ENCODE data around the gene RNU1-1. TPM values are rescaled to one million over a fixed set of nuclear protein-coding genes. Genes with fewer than 3 reads are reported as not detected.
"Not testable (repeated sequence)": the region's sequence is repeated elsewhere in the genome, so short reads cannot be mapped to it uniquely, and the experiment has no call there.

Gene RNU1-1
- total RNA-seq, 4 donors from 2014 or later = under 0.01 TPM; not detected in 1

GRCh38 chr1:16500975-16501374, 13.1 kb downstream of the RNU1-1 start:
- H3K9me3 ChIP-seq; intact Hi-C loops (cut with DNase I; ENCODE audit: low total_unique reads); H3K27ac ChIP-seq; H3K4me3 ChIP-seq; H3K27me3 ChIP-seq; DNase-seq; H3K36me3 ChIP-seq; in situ Hi-C loops (cut with MboI; ENCODE audit: low pct_ligation_motif_present in 1 of 4, low pct_unique_long_range_greater_than_20kb in 1 of 4, low sequenced_read_pairs in 3 of 4): not testable (repeated sequence)
- WGBS, 2 donors (ENCODE audit: low coverage in 1 of 2) = 77 to 80% methylated on average over 1 to 5 of the region's 5 CpGs
- H3K4me1 ChIP-seq = peaks cover 0 to 21% (median 14%) of the 10 kb centered on the region in 4 donors

GRCh38 chr1:16500466-16500865, 13.6 kb downstream of the RNU1-1 start:
- 83% methylated on average over 11 of the region's 11 CpGs; no CpG with 5 or more reads in 1 of the 2 donors for whole genome bisulfite sequencing, 2 donors (ENCODE audit: low coverage in 1 of 2)
- not testable (repeated sequence) for H3K4me3 ChIP-seq

GRCh38 chr1:16498573-16499413, 15.3 kb downstream of the RNU1-1 start:
- in situ Hi-C loops (cut with MboI; ENCODE audit: low pct_ligation_motif_present in 1 of 4, low pct_unique_long_range_greater_than_20kb in 1 of 4, low sequenced_read_pairs in 3 of 4) (no loop called here), intact Hi-C loops (cut with DNase I; ENCODE audit: low total_unique reads) (no loop called here)
- H3K27me3 ChIP-seq = no peaks in the 10 kb centered on the region
- peak overlapping the region; percentile 73 to 85 (median 82) for H3K27ac ChIP-seq
- no peaks in the 10 kb centered on the region for H3K36me3 ChIP-seq
- no peaks in the 10 kb centered on the region for H3K9me3 ChIP-seq
- peaks cover 0 to 21% (median 14%) of the 10 kb centered on the region in 4 donors for H3K4me1 ChIP-seq
- TF ChIP-seq POLR2A (IDR thresholded peaks at IDR 0.05) (no peak), POLR2AphosphoS5 (IDR thresholded peaks at IDR 0.05) (peak in 2 of 3 donors; percentile 30 to 50), EP300 (IDR thresholded peaks at IDR 0.05; ENCODE audit: low read depth) (no peak)
- DNase-seq = peak; percentile 93
- WGBS, 2 donors (ENCODE audit: low coverage in 1 of 2) = 3% methylated on average over 48 of the region's 108 CpGs; no CpG with 5 or more reads in 1 of the 2 donors
- peak overlapping the region; percentile 56 to 87 (median 77) for H3K4me3 ChIP-seq

More at GRCh38 chr1:16500466-16500865, 13.6 kb downstream of the RNU1-1 start:
- H3K9me3 ChIP-seq; DNase-seq; intact Hi-C loops (cut with DNase I; ENCODE audit: low total_unique reads); H3K27ac ChIP-seq; H3K27me3 ChIP-seq; H3K36me3 ChIP-seq; in situ Hi-C loops (cut with MboI; ENCODE audit: low pct_ligation_motif_present in 1 of 4, low pct_unique_long_range_greater_than_20kb in 1 of 4, low sequenced_read_pairs in 3 of 4): not testable (repeated sequence)
- H3K4me1 ChIP-seq = peaks cover 0 to 21% (median 14%) of the 10 kb centered on the region in 4 donors

- intact Hi-C loops (cut with DNase I; ENCODE audit: low total_unique reads); DNase-seq; in situ Hi-C loops (cut with MboI; ENCODE audit: low pct_ligation_motif_present in 1 of 4, low pct_unique_long_range_greater_than_20kb in 1 of 4, low sequenced_read_pairs in 3 of 4); H3K36me3 ChIP-seq; H3K27me3 ChIP-seq; H3K9me3 ChIP-seq: not testable (repeated sequence)
- peak overlapping the region; percentile 73 to 85 (median 82) for H3K27ac ChIP-seq
- H3K4me1 ChIP-seq = peaks cover 0 to 21% (median 14%) of the 10 kb centered on the region in 4 donors
- peak overlapping the region in 3 of 4 donors; percentile 74 to 87 (median 80) for H3K4me3 ChIP-seq
- 50% methylated on average over 10 of the region's 10 CpGs; no CpG with 5 or more reads in 1 of the 2 donors for WGBS, 2 donors (ENCODE audit: low coverage in 1 of 2)
Measured at GRCh38 chr1:16498047-16498446, 16.0 kb downstream of the RNU1-1 start.

- intact Hi-C loops (cut with DNase I; ENCODE audit: low total_unique reads) = not testable (repeated sequence)
Measured at GRCh38 chr1:16497474-16497904, 16.6 kb downstream of the RNU1-1 start.

GRCh38 chr1:16493731-16494130, 20.4 kb downstream of the RNU1-1 start:
- H3K27me3 ChIP-seq; H3K9me3 ChIP-seq; in situ Hi-C loops (cut with MboI; ENCODE audit: low pct_ligation_motif_present in 1 of 4, low pct_unique_long_range_greater_than_20kb in 1 of 4, low sequenced_read_pairs in 3 of 4); H3K27ac ChIP-seq; intact Hi-C loops (cut with DNase I; ENCODE audit: low total_unique reads); H3K4me3 ChIP-seq; H3K4me1 ChIP-seq; H3K36me3 ChIP-seq; DNase-seq: not testable (repeated sequence)
- WGBS, 2 donors (ENCODE audit: low coverage in 1 of 2) = 95 to 96% methylated on average over 4 to 9 of the region's 9 CpGs

More at GRCh38 chr1:16497474-16497904, 16.6 kb downstream of the RNU1-1 start:
- H3K27me3 ChIP-seq; H3K4me3 ChIP-seq; H3K9me3 ChIP-seq; H3K36me3 ChIP-seq; H3K27ac ChIP-seq; DNase-seq; in situ Hi-C loops (cut with MboI; ENCODE audit: low pct_ligation_motif_present in 1 of 4, low pct_unique_long_range_greater_than_20kb in 1 of 4, low sequenced_read_pairs in 3 of 4): not testable (repeated sequence)
- H3K4me1 ChIP-seq = peaks cover 0 to 21% (median 14%) of the 10 kb centered on the region in 4 donors
- WGBS, 2 donors (ENCODE audit: low coverage in 1 of 2) = 88% methylated on average over 5 of the region's 5 CpGs; no CpG with 5 or more reads in 1 of the 2 donors

- intact Hi-C loops (cut with DNase I; ENCODE audit: low total_unique reads); H3K36me3 ChIP-seq; in situ Hi-C loops (cut with MboI; ENCODE audit: low pct_ligation_motif_present in 1 of 4, low pct_unique_long_range_greater_than_20kb in 1 of 4, low sequenced_read_pairs in 3 of 4); H3K9me3 ChIP-seq; H3K4me1 ChIP-seq; H3K4me3 ChIP-seq; H3K27me3 ChIP-seq; H3K27ac ChIP-seq; DNase-seq: not testable (repeated sequence)
- 90 to 91% methylated on average over 4 to 7 of the region's 7 CpGs for WGBS, 2 donors (ENCODE audit: low coverage in 1 of 2)
Measured at GRCh38 chr1:16492937-16493336, 21.1 kb downstream of the RNU1-1 start.

Measured in transverse colon (tissue), 4 donors.